ENCODE results near the gene NDUFAF8.

GRCh38 chr17:81219476-81220180, 19.5 kb upstream of the NDUFAF8 start:
- TF ChIP-seq GATA2 (IDR thresholded peaks at IDR 0.05; ENCODE audit: low read depth, low read length) (no peak), GATA3 (IDR thresholded peaks at IDR 0.05; ENCODE audit: low read depth, low read length) (no peak)

All from SH-SY5Y (cell line).